Fibroblast of villous mesenchyme (primary cell): ENCODE data around the gene EVA1C. TPM values are rescaled to one million over a fixed set of nuclear protein-coding genes. Genes with fewer than 3 reads are reported as not detected.
"Not testable (repeated sequence)": the region's sequence is repeated elsewhere in the genome, so short reads cannot be mapped to it uniquely, and the experiment has no call there.

Experiments
- DNase-seq: peaks from one replicate; pipeline ENCODE4 v3.0.0-alpha.2; 2010; ENCODE audit warnings: low read depth
- H3K4me3 ChIP-seq: 2 replicates; pipeline ENCODE4 v1.5.1; 2011; ENCODE audit warnings: low read depth, mild to moderate bottlenecking, low read length
- CTCF ChIP-seq: IDR thresholded peaks from 2 replicates; pipeline ENCODE4 v1.5.1; 2012; ENCODE audit warnings: low read depth, mild to moderate bottlenecking, low read length; ENCODE audit not compliant: insufficient read depth
- total RNA-seq: library from RNA; depleted of rRNA; stranded (reverse); fragments of >200 nt; gene quantifications from 2 replicates; pipeline ENCODE4 v1.2.3, GENCODE V29; 2012

The EVA1C gene
- total RNA-seq, 1 donor, result 10.8 TPM

- H3K4me3 ChIP-seq, result no peak overlapping the region
- no peak for TF ChIP-seq CTCF
- no peak for DNase-seq
These were observed 94.9 kb downstream of the EVA1C start for GRCh38 chr21:32507342-32507919.

GRCh38 chr21:32508036-32508435 is 95.5 kb downstream of the EVA1C start:
- not testable (repeated sequence) for H3K4me3 ChIP-seq, DNase-seq

- no peak for TF ChIP-seq CTCF
- no peak overlapping the region for H3K4me3 ChIP-seq
- no peak for DNase-seq
These were observed 96.1 kb downstream of the EVA1C start for GRCh38 chr21:32508558-32508957.

- H3K4me3 ChIP-seq, DNase-seq: not testable (repeated sequence)
These were observed 96.5 kb downstream of the EVA1C start for GRCh38 chr21:32508975-32509374.

GRCh38 chr21:32514275-32515055 is 102.0 kb downstream of the EVA1C start:
- no peak for TF ChIP-seq CTCF
- no peak overlapping the region for H3K4me3 ChIP-seq
- no peak for DNase-seq

- H3K4me3 ChIP-seq, result no peak overlapping the region
- DNase-seq, result peak; percentile 64
- TF ChIP-seq CTCF, result no peak
These were observed 103.4 kb downstream of the EVA1C start for GRCh38 chr21:32515874-32516273.

GRCh38 chr21:32516756-32517649 is 104.5 kb downstream of the EVA1C start:
- no peak overlapping the region for H3K4me3 ChIP-seq
- no peak for TF ChIP-seq CTCF
- DNase-seq, result peak; percentile 100
